HG03442 (cell line): ENCODE measurements around the gene ASPG.

Source experiments
- ATAC-seq: cut with Tn5 transposase; IDR thresholded peaks from one replicate; pipeline ENCODE4 v1.9.1; 2021; ENCODE audit warnings: mild to moderate bottlenecking, moderate library complexity; ENCODE audit not compliant: unreplicated experiment

Gene ASPG

DNA sequence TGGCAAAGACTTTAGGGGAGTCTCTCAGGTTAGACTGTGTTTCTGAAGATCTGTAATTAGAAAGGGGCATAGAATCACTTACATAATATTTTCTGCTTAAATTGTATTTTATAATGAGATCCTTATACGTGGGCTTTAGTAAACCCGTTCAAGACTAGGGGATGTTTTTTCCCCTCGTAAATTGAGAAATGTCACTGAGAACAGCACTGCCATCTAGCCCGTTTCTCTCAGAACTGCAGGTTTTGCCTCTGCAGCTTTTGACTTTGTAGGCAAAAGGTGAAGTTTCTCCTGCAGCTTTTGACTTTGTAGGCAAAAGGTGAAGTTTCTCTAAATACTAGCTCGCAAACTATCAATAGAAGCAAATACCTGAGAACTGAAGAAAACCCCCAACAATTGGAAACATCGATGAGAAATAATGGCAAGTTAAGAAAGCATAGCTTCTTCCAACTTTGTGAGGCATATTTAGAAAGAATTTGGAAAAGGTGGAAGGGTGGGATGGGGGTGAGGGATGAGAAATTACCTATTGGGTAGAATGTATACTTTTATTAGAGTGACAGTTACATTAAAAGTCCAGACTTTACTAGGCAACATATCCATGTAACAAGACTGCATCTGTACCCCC is 9.9 kb upstream of the ASPG start:
- no peak for ATAC-seq

DNA sequence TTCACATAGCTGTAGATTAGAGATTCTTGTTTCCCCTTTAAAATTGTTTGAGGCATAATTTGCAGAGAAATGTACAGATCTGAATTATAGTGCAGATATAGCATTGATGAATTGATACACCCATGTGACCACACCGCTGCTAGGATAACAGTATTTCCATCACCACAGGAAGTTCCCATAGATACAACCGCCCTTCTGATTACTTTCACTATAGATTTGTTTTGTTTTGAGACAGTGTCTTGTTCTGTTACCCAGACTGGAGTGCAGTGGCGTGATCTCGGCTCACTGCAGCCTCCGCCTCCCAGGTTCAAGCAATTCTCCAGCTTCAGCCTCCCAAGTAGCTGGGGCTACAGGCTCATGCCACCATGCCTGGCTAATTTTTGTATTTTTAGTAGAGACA is 8.8 kb upstream of the ASPG start:
- ATAC-seq: no peak

DNA sequence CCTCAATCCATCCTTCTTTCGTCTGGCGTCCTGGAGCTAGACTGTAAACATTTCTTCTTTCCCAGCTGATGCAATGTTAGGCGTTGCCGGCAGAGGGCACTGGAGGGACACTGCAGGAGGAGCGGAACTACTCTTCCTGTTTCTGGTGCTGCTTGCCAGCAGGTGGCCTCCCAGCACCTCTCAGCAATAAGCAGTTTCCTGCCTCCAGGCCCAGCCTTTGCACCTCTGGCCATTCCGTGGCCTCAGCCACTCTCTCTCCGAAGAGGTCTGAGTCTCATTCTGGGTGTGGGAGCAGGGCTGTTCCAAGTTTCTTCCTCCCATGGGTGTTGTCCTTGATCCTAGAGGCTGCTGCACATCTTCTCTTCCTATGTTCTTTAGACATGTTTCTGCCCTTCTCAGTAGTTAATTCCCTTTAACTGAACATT is 7.5 kb upstream of the ASPG start:
- no peak for ATAC-seq

DNA sequence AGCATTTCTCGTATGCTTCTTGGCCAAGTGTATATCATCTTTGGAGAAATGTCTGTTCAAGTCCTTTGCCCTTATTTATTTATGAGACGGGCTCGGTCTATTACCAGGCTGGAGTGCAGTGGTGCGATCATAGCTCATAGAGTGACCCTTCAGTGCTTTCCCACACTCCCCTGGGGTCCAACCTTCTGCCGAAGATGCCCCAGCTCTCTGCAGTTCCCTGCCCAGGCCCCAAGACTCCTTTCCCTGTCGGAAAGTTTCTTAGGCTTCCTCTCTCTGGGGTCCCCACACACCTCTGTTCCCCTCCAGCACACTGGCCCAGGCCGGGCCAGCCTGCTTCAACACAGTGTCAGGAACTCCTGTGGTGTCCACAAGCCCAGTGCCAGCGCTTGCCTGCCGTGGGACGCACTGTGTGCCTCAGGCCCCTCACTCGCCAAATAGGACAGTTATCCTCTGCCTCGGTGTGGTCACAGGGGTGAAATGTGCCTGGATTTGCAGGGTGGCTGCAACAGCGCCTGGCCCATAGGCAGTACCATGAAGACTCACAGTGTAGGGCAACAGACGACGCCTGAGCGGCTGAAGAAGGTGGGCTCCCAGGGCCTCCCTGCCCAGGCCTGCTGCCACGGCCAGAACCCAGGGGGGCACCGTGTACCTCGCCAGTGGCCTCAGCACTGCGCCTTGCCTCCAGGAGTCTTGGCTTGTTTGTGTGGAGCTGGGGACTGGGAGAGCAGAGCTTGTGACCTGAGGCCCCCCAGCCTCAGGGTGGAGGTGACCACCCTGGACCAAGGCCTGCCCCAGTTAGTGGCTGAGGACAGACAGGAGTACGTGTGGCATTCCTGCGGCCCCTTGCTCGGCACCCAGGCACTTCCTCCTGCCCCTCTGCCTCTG is 4.9 kb upstream of the ASPG start:
- ATAC-seq: no peak

DNA sequence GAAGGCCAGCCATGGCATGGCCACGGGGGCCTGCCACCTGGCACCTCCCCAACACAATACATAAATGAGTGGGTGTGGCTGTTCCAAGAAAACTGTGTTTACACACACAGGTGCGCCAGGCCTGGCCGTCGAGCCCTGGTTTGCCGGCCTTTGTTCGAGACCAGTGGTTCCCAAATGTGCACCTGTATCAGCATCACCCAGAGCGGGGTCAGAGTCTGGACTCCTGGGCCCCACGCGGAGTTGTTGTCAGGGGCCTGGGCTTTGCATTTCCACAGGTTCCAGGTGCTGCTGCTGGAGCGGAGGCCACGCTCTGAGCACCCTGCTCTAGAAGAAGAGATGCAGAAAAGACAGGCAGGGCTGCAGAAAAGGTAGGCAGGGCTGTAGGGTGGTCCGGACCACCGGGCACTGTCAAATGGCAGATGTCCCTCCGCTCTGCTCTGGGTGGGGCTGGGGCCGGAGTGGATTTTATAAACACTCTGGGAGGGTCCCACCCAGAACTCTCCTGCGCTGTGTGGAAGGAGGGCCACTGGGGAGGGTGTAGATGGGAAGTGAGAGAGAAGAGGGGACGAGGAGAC is 4.2 kb upstream of the ASPG start:
- ATAC-seq: no peak

DNA sequence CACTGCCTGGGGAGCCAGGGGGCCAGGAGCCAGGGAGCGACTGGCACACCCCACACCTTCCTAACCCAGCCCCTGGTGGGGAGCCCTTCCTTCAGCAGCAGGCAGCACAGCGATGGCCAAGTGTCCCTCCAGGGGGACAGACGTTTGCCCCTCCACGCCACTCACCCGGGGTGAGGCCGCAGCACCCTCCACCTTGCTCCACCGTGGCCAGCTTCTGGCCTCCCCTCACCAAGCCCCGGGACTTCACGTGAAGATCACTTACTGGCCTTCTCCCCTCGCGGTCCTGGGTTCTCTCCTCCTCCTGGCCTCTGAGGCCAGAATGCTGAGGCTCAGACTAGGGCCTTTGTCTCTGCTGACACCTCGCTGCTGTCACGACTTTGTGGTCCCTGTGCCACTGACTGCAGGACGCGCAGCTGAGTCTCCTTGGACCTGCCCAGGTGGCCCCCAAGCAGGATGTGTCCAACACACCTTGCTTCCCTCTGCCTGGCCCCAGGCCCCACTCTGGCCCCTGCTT is 3.5 kb upstream of the ASPG start:
- ATAC-seq: no peak

DNA sequence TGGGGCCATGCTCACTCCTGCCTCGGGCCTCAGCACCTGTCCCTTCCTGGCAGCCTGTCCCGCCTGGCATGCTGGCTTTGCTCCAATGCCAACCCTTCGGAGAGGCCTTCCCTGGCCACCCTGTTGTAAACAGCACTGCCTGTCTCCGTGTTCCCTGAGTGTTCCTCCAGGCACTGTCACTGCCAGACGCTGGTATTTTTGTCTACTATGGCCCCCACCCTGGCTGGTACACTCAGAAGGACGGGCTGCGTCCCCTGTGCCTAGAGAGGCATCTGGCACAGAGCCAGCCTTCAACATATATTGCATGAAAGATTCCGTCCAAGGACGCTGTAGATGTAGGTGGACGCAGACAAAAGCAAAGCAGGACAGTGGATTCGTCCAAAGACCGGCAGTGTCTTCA is 2.7 kb upstream of the ASPG start:
- ATAC-seq: no peak

DNA sequence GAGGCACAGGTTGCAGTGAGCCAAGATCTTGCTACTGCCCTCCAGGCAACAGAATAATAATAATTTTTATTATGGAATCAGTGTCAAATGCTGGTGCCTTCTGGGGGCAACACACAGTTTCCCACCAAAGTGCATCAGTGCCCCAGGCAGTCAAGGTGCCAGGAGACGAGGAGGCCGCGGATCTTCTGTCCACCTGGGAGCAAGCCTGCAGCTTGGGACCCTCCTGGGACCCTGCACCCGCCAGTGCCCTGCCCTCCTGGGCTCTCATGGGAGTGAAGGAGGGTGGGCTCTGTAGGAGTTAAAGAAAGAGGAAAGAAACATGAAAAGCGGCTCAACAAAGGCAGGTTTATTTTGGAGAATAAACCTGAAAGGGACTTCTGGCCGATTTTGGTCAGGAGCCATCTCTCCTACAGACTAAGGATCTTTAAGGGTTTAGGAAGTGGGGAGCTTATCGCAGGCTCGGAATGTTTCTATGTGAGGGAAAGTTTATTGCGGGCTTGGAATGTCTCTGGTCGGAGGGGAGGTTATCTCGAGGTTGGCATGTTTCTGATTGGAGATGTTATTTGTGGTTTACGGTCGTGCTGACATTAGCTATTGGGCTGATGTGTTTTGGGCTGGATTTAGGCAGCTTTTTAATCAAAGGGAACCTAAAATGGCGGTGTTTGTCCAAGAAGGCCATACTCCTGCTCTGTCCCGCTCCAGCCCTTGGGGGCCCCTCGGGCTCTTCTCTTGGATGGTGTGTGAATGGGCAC is 1.1 kb upstream of the ASPG start:
- no peak for ATAC-seq

DNA sequence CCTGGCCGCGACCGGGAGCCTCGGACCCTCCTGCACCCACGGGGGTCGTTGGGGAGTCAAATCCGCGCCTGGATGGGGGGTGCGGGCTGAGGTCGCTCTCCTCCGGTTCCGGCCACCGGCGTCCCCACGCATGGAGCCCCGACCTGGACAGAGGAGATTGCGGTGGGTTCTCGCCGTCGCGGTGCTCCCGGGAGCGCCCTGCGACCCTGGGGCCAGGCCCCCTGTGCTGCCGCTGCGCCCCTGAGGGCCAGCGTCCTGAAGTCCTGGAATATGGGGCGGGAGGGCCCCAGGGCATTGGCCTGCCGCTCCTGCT is 345 bp downstream of the ASPG start:
- no peak for ATAC-seq

DNA sequence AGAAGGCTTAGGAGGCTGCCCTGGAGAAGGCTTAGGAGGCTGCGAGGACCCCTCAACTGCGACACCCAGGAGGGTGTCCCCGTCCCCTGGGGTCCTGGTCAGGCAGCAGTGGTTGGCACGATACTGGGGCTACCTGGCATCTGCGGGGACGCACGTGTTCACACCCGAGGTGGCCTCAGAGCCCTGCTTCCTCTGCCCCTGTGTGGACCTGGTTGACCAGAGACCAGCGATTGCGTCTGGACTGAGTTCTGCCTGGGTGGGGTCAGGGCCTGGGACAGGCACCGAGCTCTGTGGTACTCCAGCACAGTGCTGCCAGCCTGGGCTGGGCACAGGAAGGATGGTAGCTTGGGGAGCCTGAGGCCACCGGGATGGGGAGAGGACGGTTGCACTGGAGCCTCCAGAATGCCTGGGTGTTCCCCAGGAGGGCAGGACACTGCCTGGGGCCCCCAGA is 735 bp downstream of the ASPG start:
- ATAC-seq: no peak

DNA sequence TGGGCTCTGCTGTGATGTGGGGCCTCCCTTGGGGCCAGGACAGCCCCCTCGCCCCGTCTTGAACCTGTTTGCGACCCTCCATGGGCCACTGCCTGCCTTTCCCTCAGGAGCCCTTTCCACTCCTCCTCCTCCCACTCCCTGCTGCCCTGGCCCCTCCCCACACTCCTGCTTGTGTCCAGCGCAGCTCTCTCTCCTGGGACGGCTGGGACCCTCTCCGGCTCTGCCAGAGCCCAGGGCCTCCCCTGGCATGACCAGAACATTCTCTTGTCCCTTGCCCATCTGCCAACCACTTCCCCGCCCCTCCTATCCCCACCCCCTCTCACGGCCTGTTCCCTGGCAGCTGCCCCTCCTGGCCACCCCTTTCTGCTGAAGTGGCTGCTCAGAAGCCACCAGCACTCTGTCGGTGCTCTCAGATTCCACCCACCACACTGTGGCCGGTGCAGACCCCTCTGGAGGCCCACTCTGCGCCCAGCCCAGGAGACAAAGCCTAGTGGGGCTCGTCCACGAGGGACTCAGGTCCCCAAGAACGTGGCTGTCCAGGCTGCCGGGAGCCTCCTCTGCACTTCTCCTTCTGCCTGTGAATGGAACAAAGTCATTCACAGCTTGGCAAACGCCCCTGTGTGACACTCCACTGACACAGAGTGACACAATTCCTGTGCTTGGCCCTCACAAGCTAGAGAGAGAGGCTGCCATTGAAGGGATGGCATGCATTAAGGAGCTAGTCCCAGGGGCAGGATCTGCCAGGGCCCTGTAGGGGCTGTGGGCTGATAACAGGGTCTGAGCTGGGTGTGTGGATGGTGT is 1.4 kb downstream of the ASPG start:
- no peak for ATAC-seq

DNA sequence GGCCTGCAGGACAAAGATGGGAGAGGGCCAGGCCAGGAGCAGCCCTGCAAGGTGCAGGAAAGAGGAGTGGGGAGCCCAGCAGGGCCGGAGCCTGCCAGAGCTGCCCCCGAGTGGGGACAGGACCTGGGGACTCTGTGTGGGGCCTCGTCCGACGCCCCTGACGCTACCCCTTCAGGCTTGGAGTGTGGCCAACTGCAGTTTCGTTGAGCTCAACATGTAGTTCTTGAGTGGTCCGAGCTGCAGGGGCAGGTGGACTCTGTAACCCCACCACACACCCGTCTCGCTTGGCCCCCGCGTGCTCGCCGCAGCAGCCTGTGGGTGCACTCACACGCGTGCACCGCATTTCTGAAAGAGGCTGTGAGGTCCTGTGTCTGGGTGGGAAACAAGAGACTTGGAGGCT is 2.0 kb downstream of the ASPG start:
- ATAC-seq: no peak

DNA sequence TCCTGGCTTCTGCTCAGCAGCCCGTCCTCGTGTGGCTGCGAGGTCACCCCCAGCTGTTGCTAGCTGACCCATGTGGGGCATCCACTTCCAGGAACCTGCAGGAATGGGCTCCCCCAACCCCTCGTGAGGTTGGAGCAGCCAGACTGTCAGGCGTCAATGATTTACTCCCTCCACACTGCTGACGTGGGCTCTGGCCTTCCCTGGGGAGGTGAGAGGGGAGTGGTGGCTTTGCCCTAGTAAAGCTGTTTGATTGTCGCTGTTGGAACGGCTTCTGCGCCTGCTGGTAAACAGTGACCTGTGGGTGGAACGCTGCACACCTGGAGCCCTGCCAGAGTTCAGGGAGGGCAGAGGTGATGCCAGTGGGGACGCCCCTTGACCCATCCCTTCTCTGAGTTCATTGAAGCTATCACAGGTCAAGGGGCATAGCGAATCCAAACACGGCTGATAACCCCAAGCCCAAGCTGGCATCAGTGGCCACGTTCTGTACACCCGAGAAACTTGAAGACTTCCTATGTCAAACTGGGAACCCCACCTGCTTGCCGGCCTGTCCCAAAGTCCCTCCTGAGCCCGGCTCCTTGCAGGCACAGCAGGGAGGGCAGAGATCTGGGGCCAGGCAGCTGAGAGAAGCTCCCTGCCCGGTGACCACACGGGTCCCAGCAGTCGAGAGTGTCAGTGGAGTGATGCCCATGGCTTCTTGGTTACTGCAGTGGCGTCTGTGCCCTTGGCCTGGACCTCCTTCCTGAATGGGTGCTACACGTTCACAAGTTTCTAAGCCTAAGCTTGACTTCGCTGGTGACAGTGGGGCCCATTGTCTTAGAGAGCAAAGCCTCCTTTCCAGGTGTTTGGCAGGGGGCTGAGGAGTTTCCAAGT is 2.7 kb downstream of the ASPG start:
- ATAC-seq: no peak

DNA sequence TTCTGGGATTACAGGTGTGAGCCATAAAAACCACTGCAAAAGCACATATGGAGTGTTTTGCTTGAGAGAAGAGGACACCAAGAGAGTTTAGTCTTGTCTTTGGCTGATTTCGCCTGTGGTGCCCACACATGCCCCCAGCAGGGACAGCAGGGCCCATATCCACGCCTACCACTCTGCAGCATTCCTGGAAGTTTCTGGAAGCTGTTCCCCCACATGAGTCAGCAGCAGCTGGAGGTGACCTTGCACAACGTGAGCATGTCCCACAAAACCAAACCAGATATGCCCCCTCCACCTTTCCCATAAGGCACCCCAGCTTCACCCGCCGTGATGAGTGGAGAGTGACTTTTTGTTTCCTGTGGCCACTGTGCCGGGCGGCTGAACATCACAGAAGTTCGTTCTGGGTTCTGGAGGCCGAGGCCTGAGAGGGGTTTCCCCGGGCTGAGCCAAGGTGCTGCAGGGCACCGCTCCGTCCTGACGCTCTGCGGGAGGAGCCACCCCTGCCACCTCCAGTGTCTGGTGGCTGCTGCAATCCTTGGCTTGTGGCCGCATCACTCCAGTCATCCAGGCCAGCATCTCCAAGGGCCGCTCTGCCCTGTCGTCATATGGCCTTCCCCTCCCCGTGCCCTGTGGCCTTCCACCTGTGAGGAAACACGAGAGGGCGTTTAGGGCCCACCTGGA is 4.7 kb downstream of the ASPG start:
- no peak for ATAC-seq

DNA sequence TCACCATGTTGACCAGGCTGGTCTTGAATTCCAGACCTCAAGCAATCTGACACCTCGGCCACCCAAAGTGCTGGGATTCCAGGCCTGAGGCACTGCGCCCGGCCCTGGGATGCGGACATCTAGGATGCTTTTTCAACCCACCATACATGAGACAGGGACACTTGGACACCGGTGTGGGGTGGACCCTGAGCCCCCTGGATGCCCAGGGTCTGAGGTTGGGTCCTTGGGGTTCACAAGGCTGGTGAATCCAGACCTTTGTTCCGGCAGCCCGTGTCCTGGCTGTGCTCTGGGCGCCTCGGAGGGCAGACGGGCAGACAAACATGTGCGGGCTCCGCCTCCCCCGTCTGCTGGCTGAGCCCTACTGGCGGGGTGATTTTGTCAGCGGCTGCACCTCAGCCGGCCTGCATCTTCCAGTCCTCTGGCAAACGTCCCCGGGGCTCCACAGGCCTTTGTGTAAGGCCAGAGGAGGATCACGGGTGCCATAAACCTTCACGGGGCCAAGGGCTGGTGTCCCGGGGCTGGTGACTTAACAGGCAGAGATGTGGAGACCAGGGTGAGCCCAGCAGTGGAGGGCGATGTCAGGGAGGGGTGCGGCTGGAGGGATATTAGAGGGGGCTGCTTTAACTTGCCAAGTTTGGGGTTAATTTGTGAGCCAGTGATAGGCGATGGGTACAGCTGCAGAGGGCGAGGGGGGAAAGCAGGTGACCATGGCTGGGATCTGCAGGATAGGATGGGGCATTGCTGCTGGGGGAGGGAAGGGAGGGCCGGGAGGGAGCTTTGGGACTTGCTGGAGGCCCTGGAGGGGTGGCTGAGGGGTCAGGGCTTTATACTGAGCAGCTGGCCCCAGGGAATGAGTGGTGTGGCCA is 5.8 kb downstream of the ASPG start:
- ATAC-seq: no peak

DNA sequence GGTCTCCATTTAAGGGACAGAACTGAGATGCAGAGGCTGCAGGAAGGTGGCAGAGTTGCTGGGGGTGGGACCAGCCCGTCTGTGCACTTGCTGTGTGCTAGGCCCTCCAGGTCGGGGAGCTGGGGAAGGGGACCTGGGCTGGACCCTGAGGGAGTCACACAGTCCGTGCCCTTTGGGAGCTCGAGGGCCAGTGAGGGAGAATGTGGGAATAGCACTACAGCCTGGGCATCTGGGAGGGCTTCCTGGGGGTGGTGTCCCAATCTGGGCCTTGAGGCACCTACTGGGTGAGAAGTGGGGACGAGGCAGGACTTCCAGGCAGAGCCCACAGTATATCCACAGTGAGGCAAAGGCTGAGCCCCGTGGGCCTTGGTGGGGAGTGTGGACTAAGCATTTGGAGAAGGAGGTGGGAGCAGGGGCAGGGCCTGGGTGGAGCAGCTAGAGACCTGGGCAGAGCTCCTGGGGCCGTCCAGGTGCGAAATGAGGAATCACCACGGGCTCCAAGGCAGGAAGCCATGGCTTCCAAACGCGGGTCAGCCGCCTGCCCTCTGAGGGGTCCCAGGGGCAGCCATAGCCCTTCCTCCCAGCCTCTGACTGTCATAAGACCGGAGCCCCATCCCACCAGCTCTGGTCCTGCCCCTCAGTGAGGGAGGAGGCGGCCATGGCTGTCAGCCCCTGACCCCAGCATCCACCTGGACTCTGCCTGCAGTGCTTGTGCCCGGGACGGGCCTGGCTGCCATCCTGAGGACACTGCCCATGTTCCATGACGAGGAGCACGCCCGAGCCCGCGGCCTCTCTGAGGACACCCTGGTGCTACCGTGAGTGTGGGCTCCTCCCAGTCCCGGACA is 6.6 kb downstream of the ASPG start:
- no peak for ATAC-seq

DNA sequence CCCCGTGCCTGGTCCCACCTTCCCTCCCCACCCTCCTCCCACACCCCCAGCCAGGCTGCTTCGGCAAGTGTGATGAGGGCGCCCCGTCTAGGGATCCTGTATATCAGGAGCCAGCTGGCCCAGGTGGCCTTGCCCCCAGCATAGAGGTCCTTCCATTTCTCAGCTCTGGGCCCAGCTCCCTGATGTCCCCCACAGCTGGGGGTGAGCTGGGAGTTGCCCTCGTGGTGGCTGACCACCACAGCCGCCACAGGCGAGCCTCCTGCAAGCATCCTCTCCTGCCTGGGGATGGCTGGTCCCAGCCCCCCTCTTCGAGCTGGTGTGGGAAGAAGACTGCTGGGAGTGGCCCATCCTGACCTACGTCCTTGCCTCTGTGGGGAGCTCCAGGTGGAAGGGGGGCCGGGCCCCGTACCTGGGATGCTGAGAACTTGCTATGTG is 7.4 kb downstream of the ASPG start:
- no peak for ATAC-seq
